HG03060 (cell line): ENCODE data around the gene ARID3A.
"Not testable (repeated sequence)": the region's sequence is repeated elsewhere in the genome, so short reads cannot be mapped to it uniquely, and the experiment has no call there.

Source experiments
- ATAC-seq: cut with Tn5 transposase; IDR thresholded peaks from one replicate; pipeline ENCODE4 v1.9.1; 2021; ENCODE audit warnings: low read depth, moderate number of reproducible peaks; ENCODE audit not compliant: unreplicated experiment

ARID3A gene

DNA sequence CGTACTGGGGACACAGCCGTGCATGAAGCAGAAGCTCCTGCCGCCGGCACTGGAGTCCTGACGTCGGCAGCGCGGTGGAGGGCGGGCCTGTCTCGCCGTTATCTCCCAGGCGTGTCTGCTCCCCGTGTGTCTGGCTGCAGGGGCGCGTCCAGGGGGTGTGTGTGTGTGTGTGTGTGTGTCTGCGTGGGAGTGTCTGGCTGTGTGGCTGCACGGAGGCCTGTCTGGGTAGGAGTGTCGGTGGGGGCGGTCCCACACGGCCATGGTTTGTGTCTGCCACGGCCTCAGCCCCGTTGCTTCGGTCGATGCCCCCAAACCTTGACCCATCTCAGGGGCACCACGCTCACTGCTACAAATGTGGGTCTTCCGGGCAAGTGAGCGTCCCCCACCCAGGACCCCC lies 18.3 kb downstream of the ARID3A start:
- no peak for ATAC-seq

DNA sequence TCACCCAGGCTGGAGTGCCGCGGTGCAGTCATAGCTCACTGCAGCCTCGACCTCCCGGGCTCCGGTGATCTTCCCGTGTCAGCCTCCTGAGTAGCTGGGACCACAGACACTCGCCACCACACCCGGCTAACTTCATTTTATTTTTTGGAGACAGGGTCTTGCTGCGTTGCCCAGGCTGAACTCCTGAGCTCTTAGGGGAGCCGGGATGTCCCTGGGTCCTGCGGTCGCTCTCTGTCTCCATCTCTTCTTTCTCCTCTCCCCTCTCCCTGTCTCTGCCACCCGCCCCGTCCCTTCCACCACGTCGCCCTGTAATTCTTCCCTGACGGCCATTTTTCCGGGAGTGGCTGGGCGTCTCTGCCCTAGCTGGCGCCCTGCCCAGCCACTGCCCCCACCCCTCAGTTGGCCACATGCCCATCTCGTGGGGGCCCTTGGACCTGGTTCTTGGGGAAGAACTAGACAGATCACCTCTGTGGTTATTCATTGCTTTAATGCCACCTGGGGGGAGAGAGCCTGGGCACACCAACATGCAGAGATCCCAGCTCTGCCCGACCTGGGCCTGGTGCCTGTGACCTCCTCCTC lies 18.9 kb downstream of the ARID3A start:
- no peak for ATAC-seq

DNA sequence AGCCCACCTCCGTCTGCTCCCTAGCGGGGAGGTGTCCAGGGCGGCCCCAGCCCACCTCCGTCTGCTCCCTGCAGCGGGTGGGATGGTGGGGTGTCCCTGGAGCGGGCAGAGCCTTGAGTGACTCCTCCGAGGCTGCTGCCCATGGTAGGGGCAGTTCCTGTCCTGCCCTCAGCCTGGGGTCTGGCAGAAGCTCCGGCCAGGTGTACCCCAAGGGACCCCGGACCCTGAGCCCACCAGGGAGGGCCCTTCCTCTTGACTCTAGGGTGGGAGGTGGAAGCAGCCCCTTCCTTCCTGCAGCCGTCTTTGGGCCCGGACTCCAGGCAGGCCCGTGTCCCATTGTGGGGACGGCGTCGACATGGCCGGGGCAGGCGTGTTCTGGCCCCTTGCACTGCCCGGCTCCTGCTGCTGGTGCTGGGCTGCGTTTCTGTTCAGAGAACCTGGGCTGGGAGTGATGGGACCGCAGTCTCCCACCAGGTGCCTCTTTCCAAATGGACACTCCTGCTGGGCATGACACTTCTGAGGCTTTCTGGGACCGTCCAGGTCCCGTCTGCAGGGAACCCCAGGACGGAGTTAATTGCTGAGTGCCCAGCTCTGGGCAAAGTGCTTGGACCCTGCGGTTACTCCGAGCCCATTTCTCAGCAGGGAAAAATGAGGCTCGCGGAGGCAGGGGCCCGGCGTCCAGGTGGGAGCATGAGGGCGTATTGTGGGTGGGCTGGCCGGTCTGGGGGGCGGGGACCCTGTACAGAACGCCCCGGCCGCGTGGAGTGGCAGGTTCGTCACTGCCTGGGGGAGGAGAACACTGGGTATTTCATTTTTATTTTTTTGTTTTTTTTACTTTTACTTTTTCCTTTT lies 19.8 kb downstream of the ARID3A start:
- ATAC-seq: no peak

GRCh38 chr19:947090-947706 lies 21.4 kb downstream of the ARID3A start:
- ATAC-seq: no peak

DNA sequence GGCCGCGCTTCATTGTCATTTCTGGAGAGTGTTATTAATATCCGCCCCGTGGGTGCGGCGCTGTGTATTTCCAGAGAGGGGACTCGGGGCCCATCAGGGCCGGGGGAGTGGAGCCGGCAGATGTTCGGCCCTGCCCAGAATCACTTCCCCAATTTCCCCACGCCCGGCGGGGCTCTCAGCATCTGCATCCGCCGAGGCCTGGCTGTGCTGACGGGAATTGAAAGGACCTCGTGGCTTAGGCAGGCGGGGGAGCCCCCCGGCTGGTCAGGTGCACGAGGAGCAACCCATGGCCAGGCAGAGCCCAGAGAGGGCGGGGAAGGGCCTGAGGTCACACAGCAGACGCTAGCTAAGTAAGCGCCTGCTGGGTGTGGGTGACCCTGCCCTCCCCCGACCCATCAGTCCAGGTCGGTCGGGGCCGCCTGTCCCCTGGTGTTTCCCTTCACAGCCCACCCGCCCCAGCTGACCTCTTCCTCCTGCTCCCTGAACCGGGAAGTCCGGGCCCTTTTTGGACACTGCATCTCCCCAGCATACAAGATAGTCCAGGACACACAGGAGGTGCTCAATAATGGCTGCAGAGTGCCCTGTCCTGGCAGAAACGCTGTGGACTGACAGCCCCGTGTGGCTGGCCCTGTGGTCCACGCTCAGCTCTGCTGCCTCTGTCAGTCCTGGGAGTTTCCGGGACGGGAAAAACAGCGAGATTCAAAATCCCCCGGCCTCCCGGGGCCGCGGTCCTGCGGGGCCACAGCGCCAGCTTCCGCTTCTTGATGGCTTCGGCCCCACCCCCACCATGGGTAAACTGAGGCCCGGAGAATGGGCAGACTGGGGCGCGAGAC lies 22.1 kb downstream of the ARID3A start:
- ATAC-seq: peak; percentile 59

DNA sequence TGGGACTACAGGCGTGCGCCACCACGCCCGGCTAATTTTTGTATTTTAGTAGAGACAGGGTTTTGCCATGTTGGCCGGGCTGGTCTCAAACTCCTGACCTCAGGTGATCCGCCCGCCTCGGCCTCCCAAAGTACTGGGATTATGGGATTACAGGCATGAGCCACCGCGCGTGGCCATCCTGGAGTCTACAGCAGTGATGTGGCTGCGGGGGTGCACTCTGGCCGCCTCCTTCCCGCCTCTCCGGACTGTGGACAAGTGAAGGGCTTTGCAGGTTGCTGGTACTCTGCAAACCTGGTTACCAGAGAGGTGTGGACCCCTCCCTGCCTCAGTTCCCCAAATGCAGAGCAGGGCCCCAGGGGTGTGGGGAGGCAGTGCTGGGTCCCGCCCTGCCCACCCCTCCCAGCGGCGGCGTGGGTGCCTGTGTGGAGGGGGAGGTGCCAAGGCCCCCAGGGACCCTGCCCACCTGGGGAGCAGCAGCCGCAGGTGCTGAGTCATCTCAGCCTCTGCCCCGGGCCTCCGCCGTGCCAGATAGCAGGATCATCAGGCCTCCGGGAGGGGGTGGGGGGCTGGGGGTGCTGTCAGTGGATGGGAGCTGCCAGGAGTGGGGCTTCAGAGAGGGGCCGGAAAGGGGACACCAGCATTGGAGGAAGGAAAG lies 23.1 kb downstream of the ARID3A start:
- no peak for ATAC-seq

GRCh38 chr19:950352-951066 lies 24.7 kb downstream of the ARID3A start:
- no peak for ATAC-seq

GRCh38 chr19:952049-952679 lies 26.3 kb downstream of the ARID3A start:
- ATAC-seq: no peak

- no peak for ATAC-seq
Observed at GRCh38 chr19:952680-953444, 27.0 kb downstream of the ARID3A start.

GRCh38 chr19:953445-954271 lies 27.8 kb downstream of the ARID3A start:
- ATAC-seq: no peak

DNA sequence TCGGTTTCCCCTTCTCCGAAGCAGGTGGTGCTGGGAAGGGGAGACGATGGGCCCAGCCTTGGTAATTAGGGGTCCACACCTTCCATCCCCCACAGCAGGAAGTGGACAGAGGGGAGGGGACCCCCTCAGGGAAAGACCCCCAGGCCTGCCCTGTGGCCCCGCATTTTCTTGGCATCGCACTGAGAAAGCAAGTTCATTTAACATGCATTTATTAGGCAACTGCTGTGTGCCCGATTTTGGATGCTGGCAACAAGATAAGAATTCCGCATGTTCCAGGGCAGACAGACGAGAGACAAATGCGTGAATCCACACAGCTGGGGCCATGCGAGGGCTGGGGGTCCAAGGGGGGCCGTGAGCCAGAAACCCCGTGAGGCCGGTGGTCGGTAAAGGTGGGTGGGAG lies 28.4 kb downstream of the ARID3A start:
- no peak for ATAC-seq

- ATAC-seq: no peak
Observed at GRCh38 chr19:954672-955494, 29.0 kb downstream of the ARID3A start.

DNA sequence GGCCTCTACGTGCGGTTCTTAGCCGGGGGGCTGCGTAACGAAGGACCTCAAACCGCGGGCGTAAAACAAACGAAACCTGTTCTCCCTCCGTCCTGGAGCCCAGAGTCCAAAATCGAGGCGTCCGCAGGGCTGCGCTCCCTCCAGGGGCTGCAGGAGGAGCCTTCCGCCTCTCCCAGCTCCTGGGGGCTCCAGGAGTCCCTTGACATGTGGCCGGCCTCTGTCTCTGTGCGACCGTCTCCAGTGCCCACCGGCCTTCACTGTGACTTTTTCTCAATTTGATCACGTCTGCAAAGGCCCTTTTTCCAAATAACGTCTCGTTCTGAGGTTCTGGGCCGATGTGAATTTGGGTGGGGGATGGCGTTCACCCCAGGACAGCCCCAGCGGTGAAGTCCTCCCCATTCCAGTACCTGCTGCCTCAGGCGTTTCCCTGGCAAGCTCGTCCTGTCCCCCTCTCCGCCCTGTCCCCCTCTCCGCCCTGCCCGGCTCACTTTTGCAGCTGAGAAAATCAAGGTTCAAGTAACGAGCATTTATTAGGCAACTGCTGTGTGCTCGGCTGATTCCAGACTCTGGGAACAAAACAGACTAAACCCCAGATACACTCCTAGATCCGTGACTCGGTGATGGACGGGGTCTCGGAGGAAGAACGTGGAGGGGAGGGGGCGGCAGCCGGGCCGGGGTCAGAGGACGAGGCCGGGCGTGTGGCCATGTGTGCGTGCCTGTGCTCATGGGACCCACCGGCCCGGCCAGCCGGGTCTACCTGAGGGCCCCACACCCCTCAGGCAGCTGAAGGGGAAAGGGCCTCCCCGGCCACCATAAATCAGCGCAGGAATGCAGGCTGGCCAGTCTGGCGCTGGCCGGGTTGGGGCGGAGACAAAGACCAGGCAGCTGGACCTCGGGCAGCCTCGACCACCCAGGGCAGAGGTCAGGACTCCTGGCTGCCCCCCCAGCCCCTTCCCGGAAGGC lies 30.2 kb downstream of the ARID3A start:
- ATAC-seq: no peak

DNA sequence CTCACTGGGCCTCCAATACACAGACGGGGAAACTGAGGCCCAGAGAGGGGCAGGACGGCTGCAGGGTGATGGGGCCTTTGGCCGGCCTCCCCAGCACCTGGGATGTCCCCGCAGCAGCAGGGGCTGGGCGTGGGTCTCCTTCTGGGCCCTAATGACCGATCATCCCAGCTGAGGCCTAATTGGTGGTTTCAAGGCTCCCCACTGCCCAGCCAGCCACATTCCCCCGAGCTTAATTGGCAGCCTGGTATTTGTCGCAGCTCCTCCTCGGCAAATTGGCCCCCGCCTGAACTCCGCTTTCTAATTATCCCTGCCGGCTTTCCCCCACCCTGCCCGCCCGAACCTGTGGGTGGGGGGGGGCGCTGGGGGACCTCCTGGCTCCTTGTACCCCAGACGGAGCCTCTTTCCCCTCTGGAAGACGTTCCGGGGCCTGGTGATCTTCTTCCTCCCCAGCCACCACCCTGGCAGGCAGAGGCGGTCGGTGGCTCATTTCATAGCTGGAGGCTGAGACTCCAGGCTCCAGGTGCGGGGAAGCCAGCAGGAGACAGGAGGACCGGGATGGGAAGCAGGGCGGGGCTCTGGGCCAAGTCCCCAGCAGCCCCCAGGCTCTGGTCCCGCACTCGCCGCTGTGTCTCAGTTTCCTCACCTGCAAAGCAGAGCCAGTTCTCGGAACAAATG lies 31.1 kb downstream of the ARID3A start:
- ATAC-seq: no peak

DNA sequence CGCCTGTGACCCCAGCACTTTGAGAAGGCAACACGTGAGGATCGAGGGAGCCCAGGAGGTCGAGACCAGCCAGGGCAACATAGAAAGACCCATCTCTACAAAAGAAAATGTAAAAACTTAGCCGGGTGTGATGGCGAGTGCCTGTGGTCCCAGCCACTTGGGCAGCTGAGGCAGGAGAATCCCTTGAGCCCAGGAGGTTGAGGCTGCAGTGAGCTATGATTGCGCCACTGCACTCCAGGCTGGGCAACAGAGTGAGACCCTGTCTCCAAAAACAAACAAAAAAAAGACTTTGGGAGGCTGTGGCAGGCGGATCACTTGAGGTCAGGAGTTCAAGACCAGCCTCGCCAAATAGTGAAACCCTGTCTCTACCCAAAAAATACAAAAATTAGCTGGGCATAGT lies 31.7 kb downstream of the ARID3A start:
- ATAC-seq: not testable (repeated sequence)
